Kidney epithelial cell (primary cell): ENCODE data around the gene FHDC1. TPM values are rescaled to one million over a fixed set of nuclear protein-coding genes. Genes with fewer than 3 reads are reported as not detected.
"Not testable (repeated sequence)": the region's sequence is repeated elsewhere in the genome, so short reads cannot be mapped to it uniquely, and the experiment has no call there.

Experiments
- DNase-seq: peaks from one replicate; pipeline ENCODE4 v3.0.0-alpha.2; 2010; ENCODE audit warnings: low read depth
- H3K27me3 ChIP-seq: 2 replicates; pipeline ENCODE4 v1.6.0; 2011; ENCODE audit warnings: low read length; ENCODE audit not compliant: control insufficient read depth, insufficient read depth
- H3K36me3 ChIP-seq: 2 replicates; pipeline ENCODE4 v1.5.1; 2011; ENCODE audit warnings: low read length; ENCODE audit not compliant: control insufficient read depth, insufficient read depth
- H3K4me3 ChIP-seq: 2 replicates; pipeline ENCODE4 v1.5.1; 2011; ENCODE audit warnings: low read depth, mild to moderate bottlenecking, control low read depth, low read length
- total RNA-seq: library from RNA; depleted of rRNA; stranded (reverse); fragments of >200 nt; gene quantifications from 2 replicates; pipeline ENCODE4 v1.2.3, GENCODE V29; 2015
- TF ChIP-seq, protein P1 (sequence below): IDR thresholded peaks from 2 replicates; pipeline ENCODE4 v1.5.1; 2011; ENCODE audit warnings: mild to moderate bottlenecking, moderate library complexity, low read length, control low read depth, inconsistent platforms; ENCODE audit not compliant: insufficient read depth, poor library complexity, severe bottlenecking

The FHDC1 gene
- 3.1 and 3.7 TPM in 2 replicates for total RNA-seq

- Histone ChIP-seq H3K4me3 (peak within 1 kb of the TSS; percentile 47), H3K27me3 (peaks cover 19% of the 10 kb centered on the region), H3K36me3 (no peaks in the 10 kb centered on the region)
- TF ChIP-seq, protein P1, sequence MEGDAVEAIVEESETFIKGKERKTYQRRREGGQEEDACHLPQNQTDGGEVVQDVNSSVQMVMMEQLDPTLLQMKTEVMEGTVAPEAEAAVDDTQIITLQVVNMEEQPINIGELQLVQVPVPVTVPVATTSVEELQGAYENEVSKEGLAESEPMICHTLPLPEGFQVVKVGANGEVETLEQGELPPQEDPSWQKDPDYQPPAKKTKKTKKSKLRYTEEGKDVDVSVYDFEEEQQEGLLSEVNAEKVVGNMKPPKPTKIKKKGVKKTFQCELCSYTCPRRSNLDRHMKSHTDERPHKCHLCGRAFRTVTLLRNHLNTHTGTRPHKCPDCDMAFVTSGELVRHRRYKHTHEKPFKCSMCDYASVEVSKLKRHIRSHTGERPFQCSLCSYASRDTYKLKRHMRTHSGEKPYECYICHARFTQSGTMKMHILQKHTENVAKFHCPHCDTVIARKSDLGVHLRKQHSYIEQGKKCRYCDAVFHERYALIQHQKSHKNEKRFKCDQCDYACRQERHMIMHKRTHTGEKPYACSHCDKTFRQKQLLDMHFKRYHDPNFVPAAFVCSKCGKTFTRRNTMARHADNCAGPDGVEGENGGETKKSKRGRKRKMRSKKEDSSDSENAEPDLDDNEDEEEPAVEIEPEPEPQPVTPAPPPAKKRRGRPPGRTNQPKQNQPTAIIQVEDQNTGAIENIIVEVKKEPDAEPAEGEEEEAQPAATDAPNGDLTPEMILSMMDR, result no peak
- DNase-seq, result no peak
These were observed at the start of gene FHDC1 for GRCh38 chr4:152935631-152936445. FHDC1 (plus strand) TSS chr4:152936323; CDS start chr4:152943058, 6,735 bp downstream.

GRCh38 chr4:152887981-152888380, 48.1 kb upstream of the FHDC1 start:
- H3K36me3 ChIP-seq, result no peaks in the 10 kb centered on the region
- TF ChIP-seq, protein P1, result no peak
- H3K4me3 ChIP-seq, result no peak overlapping the region
- DNase-seq, result no peak
- no peaks in the 10 kb centered on the region for H3K27me3 ChIP-seq

- DNase-seq, result no peak
- Histone ChIP-seq H3K27me3 (no peaks in the 10 kb centered on the region), H3K36me3 (no peaks in the 10 kb centered on the region), H3K4me3 (no peak overlapping the region)
- TF ChIP-seq, protein P1, result no peak
These were observed 43.1 kb upstream of the FHDC1 start for GRCh38 chr4:152892974-152893373.

DNA sequence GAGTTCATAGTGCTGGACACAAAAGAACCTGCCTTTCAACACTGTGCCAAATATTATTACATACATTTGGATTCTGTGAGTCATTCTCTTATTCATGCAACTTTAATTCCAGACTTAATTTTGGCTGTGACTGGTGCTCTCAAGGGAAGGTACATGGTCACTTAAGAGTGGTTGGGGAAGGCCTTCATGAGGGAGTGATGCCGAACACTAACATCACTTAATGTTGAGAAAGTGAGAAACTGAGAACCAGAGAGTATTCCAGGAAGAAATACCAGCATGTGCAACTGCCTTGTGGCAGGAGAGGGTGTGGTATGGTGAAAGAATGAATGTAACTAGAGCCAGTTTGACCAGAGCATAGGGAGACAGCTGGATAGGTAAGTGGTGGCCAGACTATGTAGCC, 41.5 kb upstream of the FHDC1 start:
- no peak for DNase-seq
- Histone ChIP-seq H3K4me3 (no peak overlapping the region), H3K27me3 (no peaks in the 10 kb centered on the region), H3K36me3 (no peaks in the 10 kb centered on the region)
- TF ChIP-seq, protein P1, result no peak

- H3K4me3 ChIP-seq, result no peak overlapping the region
- H3K36me3 ChIP-seq, result no peaks in the 10 kb centered on the region
- no peak for DNase-seq
- TF ChIP-seq, protein P1, result no peak
- no peaks in the 10 kb centered on the region for H3K27me3 ChIP-seq
These were observed 39.3 kb upstream of the FHDC1 start for GRCh38 chr4:152896811-152897210.

DNA sequence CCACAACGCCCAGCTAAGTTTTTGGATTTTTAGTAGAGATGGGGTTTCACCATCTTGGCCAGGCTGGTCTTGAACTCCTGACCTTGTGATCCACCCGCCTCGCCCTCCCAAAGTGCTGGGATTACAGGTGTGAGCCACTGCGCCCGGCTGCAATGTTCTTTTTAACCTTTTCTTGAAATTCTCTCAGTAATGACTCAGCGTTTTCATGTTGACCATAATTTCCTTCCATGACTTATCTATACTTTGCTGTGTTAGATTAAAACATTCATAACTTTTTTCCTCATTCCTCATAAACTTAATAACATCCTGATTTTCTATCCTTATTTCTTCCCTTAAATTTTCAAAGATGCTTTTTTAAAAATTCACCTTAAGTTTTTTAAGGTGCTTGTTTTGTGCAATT, 38.0 kb upstream of the FHDC1 start:
- H3K4me3 ChIP-seq, H3K36me3 ChIP-seq, DNase-seq, H3K27me3 ChIP-seq: not testable (repeated sequence)
